Activated B cell treated with CpG ODN at 0.5 μM for 24 hours (primary cell): ENCODE measurements around the gene SH3PXD2B. TPM values are rescaled to one million over a fixed set of nuclear protein-coding genes. Genes with fewer than 3 reads are reported as not detected.

Source experiments
- ATAC-seq: fragments of 200-7000 bp; cut with Tn5 transposase; one replicate; pipeline ENCODE4 v1.10.0; 2021; ENCODE audit warnings: low read depth, mild to moderate bottlenecking, moderate library complexity
- CTCF ChIA-PET: fragments of 350-600 bp; sonication (Branson Sonifier 250); formaldehyde crosslinking; loops from one replicate; lab custom pipeline; 2021; ENCODE audit warnings: antibody characterized with exemption; lab: Charles Lee
- POLR2A ChIA-PET: fragments of 350-600 bp; sonication (Branson Sonifier 250); formaldehyde crosslinking; loops from one replicate; lab custom pipeline; 2021; ENCODE audit warnings: antibody characterized with exemption; lab: Charles Lee
- DNase-seq: peaks from one replicate; pipeline ENCODE4 v3.0.0; 2022
- H3K27ac Mint-ChIP-seq: one replicate; pipeline ENCODE4 v1.8.0; 2020; ENCODE audit warnings: mixed read lengths
- H3K27me3 Mint-ChIP-seq: one replicate; pipeline ENCODE4 v1.8.0; 2021; ENCODE audit warnings: mixed read lengths
- H3K36me3 Mint-ChIP-seq: one replicate; pipeline ENCODE4 v1.8.0; 2021; ENCODE audit warnings: low read depth, mixed read lengths
- H3K4me1 Mint-ChIP-seq: one replicate; pipeline ENCODE4 v1.8.0; 2021; ENCODE audit warnings: mixed read lengths
- H3K4me3 Mint-ChIP-seq: one replicate; pipeline ENCODE4 v1.8.0; 2020; ENCODE audit warnings: mild to moderate bottlenecking, mixed read lengths
- H3K9me3 Mint-ChIP-seq: one replicate; pipeline ENCODE4 v1.8.0; 2020; ENCODE audit warnings: mixed read lengths
- CTCF ChIP-seq: fragments of 200-600 bp; IDR thresholded peaks from one replicate; pipeline ENCODE4 v1.8.0; 2022; ENCODE audit warnings: antibody characterized with exemption, mild to moderate bottlenecking
- intact Hi-C: fragments of 100-400 bp; cut with micrococcal nuclease; formaldehyde crosslinking; loops from one replicate; pipeline ENCODE4 v1.15.1; 2024
- total RNA-seq: library from RNA; stranded (reverse); gene quantifications from 2 replicates; pipeline ENCODE4 v1.2.3, GENCODE V29; 2022

Gene SH3PXD2B
- total RNA-seq, 1 donor from 2014 or later: 0.02 TPM

GRCh38 chr5:172339264-172340180 lies 114.8 kb downstream of the SH3PXD2B start:
- no peak for TF ChIP-seq CTCF
- no peak for DNase-seq
- intact Hi-C loops: no loop called here
- CTCF ChIA-PET: no interaction called here
- Mint-ChIP-seq H3K27ac (no peak overlapping the region), H3K4me3 (no peak overlapping the region), H3K27me3 (peaks cover 9% of the 10 kb centered on the region), H3K36me3 (no peaks in the 10 kb centered on the region), H3K9me3 (no peaks in the 10 kb centered on the region), H3K4me1 (no peaks in the 10 kb centered on the region)
- POLR2A ChIA-PET: no interaction called here
- no peak for ATAC-seq

- DNase-seq (no peak), ATAC-seq (no peak)
- ChIA-PET CTCF (no interaction called here), POLR2A (no interaction called here)
- intact Hi-C loops: no loop called here
- Mint-ChIP-seq H3K27me3 (peaks cover 7% of the 10 kb centered on the region), H3K9me3 (no peaks in the 10 kb centered on the region), H3K27ac (no peak overlapping the region), H3K36me3 (no peaks in the 10 kb centered on the region), H3K4me1 (no peaks in the 10 kb centered on the region), H3K4me3 (no peak overlapping the region)
- TF ChIP-seq CTCF: no peak
Observed at GRCh38 chr5:172336676-172337285, 117.5 kb downstream of the SH3PXD2B start.

- intact Hi-C loops: no loop called here
- H3K36me3 Mint-ChIP-seq: no peaks in the 10 kb centered on the region
- H3K27me3 Mint-ChIP-seq: peaks cover 7% of the 10 kb centered on the region
- ChIA-PET POLR2A (no interaction called here), CTCF (no interaction called here)
- no peaks in the 10 kb centered on the region for H3K4me1 Mint-ChIP-seq
- H3K27ac Mint-ChIP-seq: no peak overlapping the region
- H3K4me3 Mint-ChIP-seq: no peak overlapping the region
- no peak for DNase-seq
- H3K9me3 Mint-ChIP-seq: no peaks in the 10 kb centered on the region
- no peak for TF ChIP-seq CTCF
- ATAC-seq: no peak
Observed at GRCh38 chr5:172336264-172336663, 118.1 kb downstream of the SH3PXD2B start.

- CTCF ChIA-PET: no interaction called here
- Mint-ChIP-seq H3K27me3 (peaks cover 7% of the 10 kb centered on the region), H3K4me1 (no peaks in the 10 kb centered on the region), H3K36me3 (no peaks in the 10 kb centered on the region), H3K4me3 (no peak overlapping the region), H3K9me3 (no peaks in the 10 kb centered on the region), H3K27ac (no peak overlapping the region)
- no peak for ATAC-seq
- POLR2A ChIA-PET: interaction anchor here (0.6 kb wide), 1 partner anchor 23 kb away, joined by 3 read pairs; no protein-coding TSS in a partner anchor
- no peak for TF ChIP-seq CTCF
- no peak for DNase-seq
- intact Hi-C loops: no loop called here
Observed at GRCh38 chr5:172335721-172336120, 118.6 kb downstream of the SH3PXD2B start.

- DNase-seq (no peak), ATAC-seq (no peak)
- CTCF ChIA-PET: no interaction called here
- POLR2A ChIA-PET: no interaction called here
- no peak overlapping the region for H3K4me3 Mint-ChIP-seq
- no peaks in the 10 kb centered on the region for H3K9me3 Mint-ChIP-seq
- H3K4me1 Mint-ChIP-seq: no peaks in the 10 kb centered on the region
- H3K27me3 Mint-ChIP-seq: peaks cover 5% of the 10 kb centered on the region
- H3K27ac Mint-ChIP-seq: no peak overlapping the region
- intact Hi-C loops: no loop called here
- no peak for TF ChIP-seq CTCF
- H3K36me3 Mint-ChIP-seq: no peaks in the 10 kb centered on the region
Observed at GRCh38 chr5:172334641-172335040, 119.7 kb downstream of the SH3PXD2B start.
